ENCODE measurements around the gene GNG10. TPM values are rescaled to one million over a fixed set of nuclear protein-coding genes. Genes with fewer than 3 reads are reported as not detected.

Gene GNG10
- total RNA-seq, 6 experiments from 2014 or later: 8.1 to 23.8 (median 14.0) TPM

- TF ChIP-seq CTCF (IDR thresholded peaks at IDR 0.05) (peak; percentile 82 to 91 (median 86)), POLR2A (IDR thresholded peaks at IDR 0.05) (no peak)
- Histone ChIP-seq H3K27me3 (no peaks in the 10 kb centered on the region), H3K9me3 (no peaks in the 10 kb centered on the region), H3K4me1 (peaks cover 0 to 40% (median 14%) of the 10 kb centered on the region in 4 donors), H3K4me3 (no peak overlapping the region), H3K27ac (peak overlapping the region in 1 of 3 donors; percentile 82), H3K36me3 (no peaks in the 10 kb centered on the region)
- DNase-seq (peak in 1 of 3 donors; percentile 66), ATAC-seq (peak; percentile 89 to 95 (median 90))
- intact Hi-C loops (cut with DNase I): no loop called here
- 11% methylated on average over 2 of the region's 2 CpGs for WGBS (ENCODE audit: insufficient coverage, low coverage, low lambda C conversion rate, missing lambda C conversion rate)
Measured at GRCh38 chr9:111621895-111622480, 39.4 kb upstream of the GNG10 start.

GRCh38 chr9:111622626-111623025, 38.8 kb upstream of the GNG10 start:
- WGBS (ENCODE audit: insufficient coverage, low coverage, low lambda C conversion rate, missing lambda C conversion rate): 26% methylated on average over 3 of the region's 3 CpGs
- DNase-seq: peak in 2 of 3 donors; percentile 56 to 79
- TF ChIP-seq CTCF (IDR thresholded peaks at IDR 0.05) (no peak), POLR2A (IDR thresholded peaks at IDR 0.05) (no peak)

GRCh38 chr9:111627260-111627963, 34.0 kb upstream of the GNG10 start:
- peak; percentile 39 to 81 (median 72) for DNase-seq
- H3K4me3 ChIP-seq: peak overlapping the region in 1 of 3 donors; percentile 5
- TF ChIP-seq CTCF (IDR thresholded peaks at IDR 0.05): peak in 1 of 4 donors; percentile 10
- no peak for TF ChIP-seq POLR2A (IDR thresholded peaks at IDR 0.05)
- WGBS (ENCODE audit: insufficient coverage, low coverage, low lambda C conversion rate, missing lambda C conversion rate): 29% methylated on average over 6 of the region's 7 CpGs
- peak overlapping the region in 2 of 3 donors; percentile 66 to 89 for H3K27ac ChIP-seq
- H3K4me1 ChIP-seq: peaks cover 0 to 46% (median 8%) of the 10 kb centered on the region in 4 donors
- no peaks in the 10 kb centered on the region for H3K27me3 ChIP-seq
- H3K9me3 ChIP-seq: no peaks in the 10 kb centered on the region
- intact Hi-C loops (cut with DNase I): no loop called here
- ATAC-seq: peak; percentile 37 to 65 (median 44)
- H3K36me3 ChIP-seq: no peaks in the 10 kb centered on the region

More at GRCh38 chr9:111622626-111623025, 38.8 kb upstream of the GNG10 start:
- no peaks in the 10 kb centered on the region for H3K36me3 ChIP-seq
- H3K4me1 ChIP-seq: peaks cover 0 to 40% (median 15%) of the 10 kb centered on the region in 4 donors
- intact Hi-C loops (cut with DNase I): no loop called here
- ATAC-seq: peak; percentile 67 to 81 (median 72)
- no peaks in the 10 kb centered on the region for H3K27me3 ChIP-seq
- H3K27ac ChIP-seq: peak overlapping the region; percentile 18 to 82 (median 38)
- no peaks in the 10 kb centered on the region for H3K9me3 ChIP-seq
- no peak overlapping the region for H3K4me3 ChIP-seq

- Histone ChIP-seq H3K36me3 (no peaks in the 10 kb centered on the region), H3K4me3 (no peak overlapping the region), H3K27ac (peak overlapping the region in 1 of 3 donors; percentile 89), H3K9me3 (no peaks in the 10 kb centered on the region), H3K27me3 (no peaks in the 10 kb centered on the region), H3K4me1 (peaks cover 0 to 38% (median 7%) of the 10 kb centered on the region in 4 donors)
- no peak for DNase-seq
- 73% methylated on average over 7 of the region's 7 CpGs for WGBS (ENCODE audit: insufficient coverage, low coverage, low lambda C conversion rate, missing lambda C conversion rate)
- intact Hi-C loops (cut with DNase I): no loop called here
- no peak for ATAC-seq
- TF ChIP-seq POLR2A (IDR thresholded peaks at IDR 0.05) (no peak), CTCF (IDR thresholded peaks at IDR 0.05) (no peak)
Measured at GRCh38 chr9:111628411-111628810, 33.0 kb upstream of the GNG10 start.

Measured in right lobe of liver (tissue), 6 donors.